Neuron (in vitro differentiated cells): ENCODE measurements around the gene ZNF593.

Experiments used
- H2AFZ ChIP-seq: one replicate; pipeline ENCODE4 v1.6.1; 2013; ENCODE audit warnings: low read depth, mild to moderate bottlenecking, inconsistent platforms, low read length, moderate library complexity
- H3K27me3 ChIP-seq: one replicate; pipeline ENCODE4 v1.6.1; 2013; ENCODE audit warnings: low read length; ENCODE audit not compliant: insufficient read depth
- H3K36me3 ChIP-seq: one replicate; pipeline ENCODE4 v1.6.1; 2013; ENCODE audit warnings: low read length; ENCODE audit not compliant: insufficient read depth
- H3K4me1 ChIP-seq: one replicate; pipeline ENCODE4 v1.6.1; 2013; ENCODE audit warnings: low read length; ENCODE audit not compliant: insufficient read depth
- H3K4me3 ChIP-seq: 2 replicates; pipeline ENCODE4 v1.5.1; 2013; ENCODE audit warnings: mild to moderate bottlenecking, low read length, moderate library complexity
- H3K9me3 ChIP-seq: one replicate; pipeline ENCODE4 v1.6.1; 2013; ENCODE audit warnings: low read length

Gene ZNF593

GRCh38 chr1:26168410-26169197 is 1.1 kb upstream of the ZNF593 start, which contains the start of gene C1orf232:
Gene C1orf232 (minus strand): TSS chr1:26168963. CDS start chr1:26168499, 464 bp downstream.
- peaks cover 30% of the 10 kb centered on the region for H3K4me1 ChIP-seq
- peaks cover 2% of the 10 kb centered on the region for H3K27me3 ChIP-seq
- H3K9me3 ChIP-seq = no peaks in the 10 kb centered on the region
- H3K4me3 ChIP-seq = peak within 1 kb of the TSS; percentile 64
- peak within 1 kb of the TSS; percentile 76 for H2AFZ ChIP-seq
- no peaks in the 10 kb centered on the region for H3K36me3 ChIP-seq

GRCh38 chr1:26169198-26169554 is 532 bp upstream of the ZNF593 start:
- Histone ChIP-seq H3K4me3 (peak overlapping the region; percentile 64), H3K27me3 (peaks cover 2% of the 10 kb centered on the region), H3K4me1 (peaks cover 30% of the 10 kb centered on the region), H3K36me3 (peaks cover 3% of the 10 kb centered on the region), H2AFZ (peak overlapping the region; percentile 76), H3K9me3 (no peaks in the 10 kb centered on the region)

GRCh38 chr1:26170472-26170821 is 739 bp downstream of the ZNF593 start:
- Histone ChIP-seq H3K4me3 (peak overlapping the region; percentile 64), H3K4me1 (peaks cover 30% of the 10 kb centered on the region), H3K36me3 (peaks cover 3% of the 10 kb centered on the region), H3K27me3 (peaks cover 2% of the 10 kb centered on the region), H3K9me3 (no peaks in the 10 kb centered on the region), H2AFZ (peak overlapping the region; percentile 76)

- H3K36me3 ChIP-seq = peaks cover 3% of the 10 kb centered on the region
- no peaks in the 10 kb centered on the region for H3K9me3 ChIP-seq
- no peaks in the 10 kb centered on the region for H3K27me3 ChIP-seq
- no peak within 1 kb of the TSS for H2AFZ ChIP-seq
- H3K4me1 ChIP-seq = peaks cover 30% of the 10 kb centered on the region
- H3K4me3 ChIP-seq = peak within 1 kb of the TSS; percentile 64
These were observed 1.7 kb downstream of the ZNF593 start, which contains the start of gene ZNF593OS for GRCh38 chr1:26171084-26172072. Gene ZNF593OS (minus strand): TSS chr1:26171832. CDS start chr1:26171661, 171 bp downstream.

- Histone ChIP-seq H3K36me3 (peaks cover 3% of the 10 kb centered on the region), H3K4me3 (no peak overlapping the region), H2AFZ (no peak overlapping the region), H3K4me1 (peaks cover 10% of the 10 kb centered on the region), H3K9me3 (no peaks in the 10 kb centered on the region), H3K27me3 (no peaks in the 10 kb centered on the region)
These were observed 5.6 kb downstream of the ZNF593 start for GRCh38 chr1:26175346-26175745.

- H3K4me3 ChIP-seq = no peak within 1 kb of the TSS
These were observed 7.5 kb downstream of the ZNF593 start, which contains the start of gene CNKSR1 for GRCh38 chr1:26177182-26177684. Gene CNKSR1 (plus strand): TSS chr1:26177491. CDS start chr1:26177548, 57 bp downstream.

GRCh38 chr1:26180010-26180506 is 10.3 kb downstream of the ZNF593 start:
- no peaks in the 10 kb centered on the region for H3K27me3 ChIP-seq
- H3K9me3 ChIP-seq = no peaks in the 10 kb centered on the region
- no peaks in the 10 kb centered on the region for H3K36me3 ChIP-seq
- no peak overlapping the region for H2AFZ ChIP-seq
- H3K4me1 ChIP-seq = no peaks in the 10 kb centered on the region
- H3K4me3 ChIP-seq = no peak overlapping the region

More at GRCh38 chr1:26177182-26177684, 7.5 kb downstream of the ZNF593 start, which contains the start of gene CNKSR1:
- H2AFZ ChIP-seq = no peak within 1 kb of the TSS
- no peaks in the 10 kb centered on the region for H3K27me3 ChIP-seq
- H3K4me1 ChIP-seq = no peaks in the 10 kb centered on the region
- no peaks in the 10 kb centered on the region for H3K9me3 ChIP-seq
- H3K36me3 ChIP-seq = peaks cover 3% of the 10 kb centered on the region

GRCh38 chr1:26181586-26182382 is 12.1 kb downstream of the ZNF593 start:
- H3K9me3 ChIP-seq = no peaks in the 10 kb centered on the region
- no peaks in the 10 kb centered on the region for H3K36me3 ChIP-seq
- H2AFZ ChIP-seq = no peak overlapping the region
- no peak overlapping the region for H3K4me3 ChIP-seq
- H3K27me3 ChIP-seq = no peaks in the 10 kb centered on the region
- H3K4me1 ChIP-seq = no peaks in the 10 kb centered on the region

- H3K27me3 ChIP-seq = no peaks in the 10 kb centered on the region
- H3K36me3 ChIP-seq = no peaks in the 10 kb centered on the region
- H2AFZ ChIP-seq = no peak overlapping the region
- no peaks in the 10 kb centered on the region for H3K4me1 ChIP-seq
- no peaks in the 10 kb centered on the region for H3K9me3 ChIP-seq
- no peak overlapping the region for H3K4me3 ChIP-seq
These were observed 12.6 kb downstream of the ZNF593 start for GRCh38 chr1:26182383-26182696.

- no peaks in the 10 kb centered on the region for H3K9me3 ChIP-seq
- H3K36me3 ChIP-seq = no peaks in the 10 kb centered on the region
- H2AFZ ChIP-seq = no peak overlapping the region
- H3K4me3 ChIP-seq = no peak overlapping the region
- no peaks in the 10 kb centered on the region for H3K4me1 ChIP-seq
- H3K27me3 ChIP-seq = no peaks in the 10 kb centered on the region
These were observed 14.4 kb downstream of the ZNF593 start for GRCh38 chr1:26184086-26184485.

- H3K4me1 ChIP-seq = no peaks in the 10 kb centered on the region
- no peaks in the 10 kb centered on the region for H3K9me3 ChIP-seq
- H3K4me3 ChIP-seq = no peak overlapping the region
- no peak overlapping the region for H2AFZ ChIP-seq
- no peaks in the 10 kb centered on the region for H3K36me3 ChIP-seq
- H3K27me3 ChIP-seq = no peaks in the 10 kb centered on the region
These were observed 15.2 kb downstream of the ZNF593 start for GRCh38 chr1:26184883-26185282.

GRCh38 chr1:26187882-26188281 is 18.2 kb downstream of the ZNF593 start:
- H3K4me1 ChIP-seq = no peaks in the 10 kb centered on the region
- H3K4me3 ChIP-seq = no peak overlapping the region
- no peak overlapping the region for H2AFZ ChIP-seq
- no peaks in the 10 kb centered on the region for H3K36me3 ChIP-seq
- no peaks in the 10 kb centered on the region for H3K9me3 ChIP-seq
- H3K27me3 ChIP-seq = no peaks in the 10 kb centered on the region
